WTC11 (cell line): ENCODE results near the gene SUSD6. TPM values are rescaled to one million over a fixed set of nuclear protein-coding genes. Genes with fewer than 3 reads are reported as not detected.

Experiments
- ATAC-seq: fragments of 200-7000 bp; cut with Tn5 transposase; 2 replicates; pipeline ENCODE4 v1.10.0; 2021; ENCODE audit warnings: mild to moderate bottlenecking, moderate library complexity
- CTCF ChIA-PET: fragments of 300-600 bp; sonication (Branson Sonifier 250); formaldehyde crosslinking; loops from one replicate; lab custom pipeline; 2021; ENCODE audit warnings: antibody characterized with exemption; lab: Charles Lee
- POLR2A ChIA-PET: fragments of 350-600 bp; sonication (Branson Sonifier 250); formaldehyde crosslinking; loops from one replicate; lab custom pipeline; 2021; ENCODE audit warnings: antibody characterized with exemption; lab: Charles Lee
- DNase-seq: peaks from one replicate; pipeline ENCODE4 v3.0.0; 2021; ENCODE audit warnings: low spot score
- H3K27ac Mint-ChIP-seq: 2 replicates; pipeline ENCODE4 v1.8.0; 2021; ENCODE audit warnings: mixed read lengths
- H3K27me3 Mint-ChIP-seq: 2 replicates; pipeline ENCODE4 v1.8.0; 2021; ENCODE audit warnings: low read depth, mild to moderate bottlenecking, moderate library complexity, mixed read lengths
- H3K36me3 Mint-ChIP-seq: 2 replicates; pipeline ENCODE4 v1.8.0; 2021; ENCODE audit warnings: mixed read lengths
- H3K4me1 Mint-ChIP-seq: 2 replicates; pipeline ENCODE4 v1.8.0; 2022; ENCODE audit warnings: mixed read lengths
- H3K4me3 Mint-ChIP-seq: 2 replicates; pipeline ENCODE4 v1.8.0; 2021; ENCODE audit warnings: mild to moderate bottlenecking, moderate library complexity, mixed read lengths
- H3K9me3 Mint-ChIP-seq: 2 replicates; pipeline ENCODE4 v1.8.0; 2021; ENCODE audit warnings: mixed read lengths
- CDX4 ChIP-seq: fragments of 250-450 bp; sonication (Bioruptor Pico); IDR thresholded peaks from 2 replicates; pipeline ENCODE4 v1.9.0; 2021; ENCODE audit warnings: moderate library complexity, mild to moderate bottlenecking, inconsistent platforms, borderline replicate concordance
- FOXP1 ChIP-seq: sonication (generic); formaldehyde crosslinking; IDR thresholded peaks from 2 replicates; pipeline ENCODE4 v1.8.0; 2022; ENCODE audit warnings: missing genetic modification reagents, mild to moderate bottlenecking, moderate library complexity, borderline replicate concordance
- GRHL2 ChIP-seq: fragments of 250-450 bp; sonication (Bioruptor Pico); IDR thresholded peaks from 2 replicates; pipeline ENCODE4 v1.8.0; 2022; ENCODE audit warnings: mild to moderate bottlenecking, moderate library complexity; ENCODE audit not compliant: insufficient replicate concordance, severe bottlenecking
- HMGA2 ChIP-seq: fragments of 250-450 bp; sonication (Bioruptor Pico); IDR thresholded peaks from 2 replicates; pipeline ENCODE4 v1.4.0; 2021; ENCODE audit warnings: mild to moderate bottlenecking, moderate library complexity
- JAZF1 ChIP-seq: fragments of 250-450 bp; sonication (Bioruptor Pico); IDR thresholded peaks from 2 replicates; pipeline ENCODE4 v1.9.0; 2021; ENCODE audit warnings: moderate library complexity, mild to moderate bottlenecking, inconsistent platforms
- MAX ChIP-seq: sonication (generic); formaldehyde crosslinking; IDR thresholded peaks from 2 replicates; pipeline ENCODE4 v1.8.0; 2022; ENCODE audit warnings: mild to moderate bottlenecking, missing genetic modification reagents
- PREB ChIP-seq: sonication (generic); formaldehyde crosslinking; IDR thresholded peaks from 2 replicates; pipeline ENCODE4 v1.8.1; 2022; ENCODE audit warnings: mild to moderate bottlenecking, missing genetic modification reagents, moderate library complexity, borderline replicate concordance
- TP53 ChIP-seq: sonication (generic); formaldehyde crosslinking; IDR thresholded peaks from 2 replicates; pipeline ENCODE4 v1.8.1; 2023; ENCODE audit warnings: mild to moderate bottlenecking, missing genetic modification reagents
- ZBTB21 ChIP-seq: sonication (generic); formaldehyde crosslinking; IDR thresholded peaks from 2 replicates; pipeline ENCODE4 v1.8.1; 2023; ENCODE audit warnings: mild to moderate bottlenecking, missing genetic modification reagents, borderline replicate concordance
- ZNF263 ChIP-seq: sonication (generic); formaldehyde crosslinking; IDR thresholded peaks from 2 replicates; pipeline ENCODE4 v1.8.1; 2022; ENCODE audit warnings: low read depth, mild to moderate bottlenecking, moderate library complexity, missing genetic modification reagents
- ZNF317 ChIP-seq: sonication (generic); formaldehyde crosslinking; IDR thresholded peaks from 2 replicates; pipeline ENCODE4 v1.8.1; 2023; ENCODE audit warnings: low read depth, mild to moderate bottlenecking, moderate library complexity, missing genetic modification reagents, borderline replicate concordance
- ZNF416 ChIP-seq: fragments of 250-450 bp; sonication (Bioruptor Pico); IDR thresholded peaks from 2 replicates; pipeline ENCODE4 v1.9.0; 2021; ENCODE audit warnings: mild to moderate bottlenecking, inconsistent platforms
- ZNF671 ChIP-seq: fragments of 250-450 bp; sonication (Bioruptor Pico); IDR thresholded peaks from 2 replicates; pipeline ENCODE4 v1.8.0; 2021; ENCODE audit warnings: mild to moderate bottlenecking
- total RNA-seq: library from RNA; stranded (reverse); gene quantifications from 3 replicates; pipeline ENCODE4 v1.2.3, GENCODE V29; 2021
- TF ChIP-seq, protein P1 (sequence below): sonication (generic); formaldehyde crosslinking; IDR thresholded peaks from 2 replicates; pipeline ENCODE4 v1.8.0; 2022; ENCODE audit warnings: mild to moderate bottlenecking, missing genetic modification reagents
- TF ChIP-seq, protein P2 (sequence below): sonication (generic); formaldehyde crosslinking; IDR thresholded peaks from 2 replicates; pipeline ENCODE4 v1.8.1; 2023; ENCODE audit warnings: mild to moderate bottlenecking, missing genetic modification reagents, moderate library complexity
- TF ChIP-seq, protein P3 (sequence below): fragments of 250-450 bp; sonication (Bioruptor Pico); IDR thresholded peaks from 2 replicates; pipeline ENCODE4 v1.9.0; 2021; ENCODE audit warnings: mild to moderate bottlenecking
- TF ChIP-seq, protein P4 (sequence below): sonication (generic); formaldehyde crosslinking; conservative IDR thresholded peaks from 2 replicates; pipeline ENCODE4 v1.8.1; 2023; ENCODE audit warnings: mild to moderate bottlenecking, low read depth, missing genetic modification reagents, moderate library complexity

SUSD6 gene
- total RNA-seq, 1 experiment from 2014 or later, result 10.1 TPM

DNA sequence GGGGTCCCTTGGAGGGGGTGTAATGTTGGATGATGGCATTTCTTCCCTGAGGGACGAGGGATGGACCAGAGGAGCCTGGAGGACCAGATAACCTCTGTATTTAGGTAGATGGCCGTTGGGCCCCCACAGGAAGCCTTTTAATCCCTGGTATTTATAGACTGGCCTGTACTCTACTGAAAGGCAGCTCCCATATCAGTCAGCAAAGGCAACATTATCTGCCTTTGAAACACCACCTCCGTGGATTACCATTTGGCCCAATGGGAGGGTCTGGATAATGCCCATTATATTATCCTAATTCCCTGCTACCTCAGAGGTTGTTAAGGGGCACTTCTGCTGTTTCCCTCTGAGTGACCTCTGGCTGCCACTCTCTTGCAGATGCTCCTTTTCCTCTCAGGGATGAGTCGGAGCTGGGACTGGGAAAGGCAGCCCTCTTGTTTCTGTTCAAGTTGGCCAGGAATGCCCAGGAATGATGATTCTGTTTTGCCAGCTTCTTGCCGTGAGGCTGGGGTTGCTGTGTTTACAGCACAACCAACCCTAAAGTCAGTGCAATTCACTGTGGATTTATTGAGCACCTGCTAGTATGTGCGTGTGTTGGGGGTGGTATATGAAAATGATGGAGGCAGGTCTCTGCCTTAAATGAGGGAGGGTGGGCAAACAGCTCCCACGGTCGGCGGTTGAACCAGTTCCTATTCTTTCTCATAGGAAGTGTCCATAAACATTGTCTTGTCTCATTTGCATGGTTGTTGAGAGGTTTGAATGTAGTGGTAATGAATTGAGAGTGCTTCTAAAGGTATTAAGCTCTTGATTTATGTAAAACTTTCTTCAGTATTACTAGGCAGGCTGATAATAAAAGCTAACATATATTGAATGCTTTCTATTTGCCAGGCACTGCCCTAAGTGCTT, 18.1 kb downstream of the SUSD6 start (continued):
- TF ChIP-seq, protein P1, sequence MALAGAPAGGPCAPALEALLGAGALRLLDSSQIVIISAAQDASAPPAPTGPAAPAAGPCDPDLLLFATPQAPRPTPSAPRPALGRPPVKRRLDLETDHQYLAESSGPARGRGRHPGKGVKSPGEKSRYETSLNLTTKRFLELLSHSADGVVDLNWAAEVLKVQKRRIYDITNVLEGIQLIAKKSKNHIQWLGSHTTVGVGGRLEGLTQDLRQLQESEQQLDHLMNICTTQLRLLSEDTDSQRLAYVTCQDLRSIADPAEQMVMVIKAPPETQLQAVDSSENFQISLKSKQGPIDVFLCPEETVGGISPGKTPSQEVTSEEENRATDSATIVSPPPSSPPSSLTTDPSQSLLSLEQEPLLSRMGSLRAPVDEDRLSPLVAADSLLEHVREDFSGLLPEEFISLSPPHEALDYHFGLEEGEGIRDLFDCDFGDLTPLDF, result no peak

GRCh38 chr14:69630360-69630759, 19.0 kb downstream of the SUSD6 start:
- Mint-ChIP-seq H3K9me3 (no peaks in the 10 kb centered on the region), H3K36me3 (no peaks in the 10 kb centered on the region), H3K4me1 (peaks cover 61% of the 10 kb centered on the region), H3K27ac (peak overlapping the region; percentile 38; the same call in 1 of the 2 replicates), H3K4me3 (no peak overlapping the region), H3K27me3 (no peaks in the 10 kb centered on the region)
- DNase-seq (no peak), ATAC-seq (no peak)
- ChIA-PET CTCF (interaction anchor here (0.8 to 1.6 kb wide), 7 partner anchors 8 to 97 kb away, joined by 3 to 4 read pairs (median 3); no protein-coding TSS in a partner anchor), POLR2A (no interaction called here)
- TF ChIP-seq ZNF317 (no peak), CDX4 (CRISPR knock-in tag) (no peak), GRHL2 (CRISPR knock-in tag) (no peak), PREB (CRISPR knock-in tag) (no peak), JAZF1 (CRISPR knock-in tag) (no peak), FOXP1 (CRISPR knock-in tag) (no peak), ZBTB21 (no peak), HMGA2 (CRISPR knock-in tag) (no peak), ZNF671 (CRISPR knock-in tag) (no peak), MAX (CRISPR knock-in tag) (no peak), ZNF263 (CRISPR knock-in tag) (no peak), ZNF416 (CRISPR knock-in tag) (no peak), TP53 (no peak)
- TF ChIP-seq, protein P2, sequence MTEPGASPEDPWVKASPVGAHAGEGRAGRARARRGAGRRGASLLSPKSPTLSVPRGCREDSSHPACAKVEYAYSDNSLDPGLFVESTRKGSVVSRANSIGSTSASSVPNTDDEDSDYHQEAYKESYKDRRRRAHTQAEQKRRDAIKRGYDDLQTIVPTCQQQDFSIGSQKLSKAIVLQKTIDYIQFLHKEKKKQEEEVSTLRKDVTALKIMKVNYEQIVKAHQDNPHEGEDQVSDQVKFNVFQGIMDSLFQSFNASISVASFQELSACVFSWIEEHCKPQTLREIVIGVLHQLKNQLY (CRISPR knock-in tag), result no peak
- TF ChIP-seq, protein P3, sequence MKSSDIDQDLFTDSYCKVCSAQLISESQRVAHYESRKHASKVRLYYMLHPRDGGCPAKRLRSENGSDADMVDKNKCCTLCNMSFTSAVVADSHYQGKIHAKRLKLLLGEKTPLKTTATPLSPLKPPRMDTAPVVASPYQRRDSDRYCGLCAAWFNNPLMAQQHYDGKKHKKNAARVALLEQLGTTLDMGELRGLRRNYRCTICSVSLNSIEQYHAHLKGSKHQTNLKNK (CRISPR knock-in tag), result no peak
- TF ChIP-seq, protein P4, sequence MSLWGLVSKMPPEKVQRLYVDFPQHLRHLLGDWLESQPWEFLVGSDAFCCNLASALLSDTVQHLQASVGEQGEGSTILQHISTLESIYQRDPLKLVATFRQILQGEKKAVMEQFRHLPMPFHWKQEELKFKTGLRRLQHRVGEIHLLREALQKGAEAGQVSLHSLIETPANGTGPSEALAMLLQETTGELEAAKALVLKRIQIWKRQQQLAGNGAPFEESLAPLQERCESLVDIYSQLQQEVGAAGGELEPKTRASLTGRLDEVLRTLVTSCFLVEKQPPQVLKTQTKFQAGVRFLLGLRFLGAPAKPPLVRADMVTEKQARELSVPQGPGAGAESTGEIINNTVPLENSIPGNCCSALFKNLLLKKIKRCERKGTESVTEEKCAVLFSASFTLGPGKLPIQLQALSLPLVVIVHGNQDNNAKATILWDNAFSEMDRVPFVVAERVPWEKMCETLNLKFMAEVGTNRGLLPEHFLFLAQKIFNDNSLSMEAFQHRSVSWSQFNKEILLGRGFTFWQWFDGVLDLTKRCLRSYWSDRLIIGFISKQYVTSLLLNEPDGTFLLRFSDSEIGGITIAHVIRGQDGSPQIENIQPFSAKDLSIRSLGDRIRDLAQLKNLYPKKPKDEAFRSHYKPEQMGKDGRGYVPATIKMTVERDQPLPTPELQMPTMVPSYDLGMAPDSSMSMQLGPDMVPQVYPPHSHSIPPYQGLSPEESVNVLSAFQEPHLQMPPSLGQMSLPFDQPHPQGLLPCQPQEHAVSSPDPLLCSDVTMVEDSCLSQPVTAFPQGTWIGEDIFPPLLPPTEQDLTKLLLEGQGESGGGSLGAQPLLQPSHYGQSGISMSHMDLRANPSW, result no peak
